Fibroblast of villous mesenchyme (primary cell): ENCODE results near the gene GZMB. TPM values are rescaled to one million over a fixed set of nuclear protein-coding genes. Genes with fewer than 3 reads are reported as not detected.
A peak's percentile ranks its signal among the peaks of the same experiment; 100 is the strongest.

Experiments used
- DNase-seq: peaks from one replicate; pipeline ENCODE4 v3.0.0-alpha.2; 2010; ENCODE audit warnings: low read depth
- H3K4me3 ChIP-seq: 2 replicates; pipeline ENCODE4 v1.5.1; 2011; ENCODE audit warnings: low read depth, mild to moderate bottlenecking, low read length
- total RNA-seq: library from RNA; depleted of rRNA; stranded (reverse); fragments of >200 nt; gene quantifications from 2 replicates; pipeline ENCODE4 v1.2.3, GENCODE V29; 2012
- TF ChIP-seq, protein P1 (sequence below): IDR thresholded peaks from 2 replicates; pipeline ENCODE4 v1.5.1; 2012; ENCODE audit warnings: low read depth, mild to moderate bottlenecking, low read length; ENCODE audit not compliant: insufficient read depth

Gene GZMB, protein sequence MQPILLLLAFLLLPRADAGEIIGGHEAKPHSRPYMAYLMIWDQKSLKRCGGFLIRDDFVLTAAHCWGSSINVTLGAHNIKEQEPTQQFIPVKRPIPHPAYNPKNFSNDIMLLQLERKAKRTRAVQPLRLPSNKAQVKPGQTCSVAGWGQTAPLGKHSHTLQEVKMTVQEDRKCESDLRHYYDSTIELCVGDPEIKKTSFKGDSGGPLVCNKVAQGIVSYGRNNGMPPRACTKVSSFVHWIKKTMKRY
- not detected in 2 replicates for total RNA-seq

DNA sequence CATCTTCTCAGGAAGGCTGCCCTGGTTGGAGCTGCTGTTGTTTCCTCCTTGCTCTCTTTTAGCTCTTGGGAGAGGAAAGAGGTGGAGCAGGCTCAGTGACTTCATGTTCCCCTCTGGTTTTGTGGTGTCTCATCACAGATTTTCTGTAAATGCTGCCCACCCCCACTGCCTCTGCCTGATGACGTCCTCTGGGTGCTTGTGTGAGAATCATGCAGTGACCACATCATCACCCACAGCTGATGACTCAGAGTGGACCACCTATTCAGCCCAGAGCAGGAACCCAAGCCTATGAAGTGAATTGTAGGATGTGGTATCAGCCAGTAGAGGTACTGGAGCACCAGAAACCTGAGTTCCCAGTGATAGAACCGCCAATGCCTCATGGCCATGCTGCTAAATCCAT lies at the start of gene GZMB:
TSS of gene GZMB (minus strand) at position 33 of the 400 bp plus-strand sequence. CDS start at position 3, 30 bp downstream.
- TF ChIP-seq, protein P1, sequence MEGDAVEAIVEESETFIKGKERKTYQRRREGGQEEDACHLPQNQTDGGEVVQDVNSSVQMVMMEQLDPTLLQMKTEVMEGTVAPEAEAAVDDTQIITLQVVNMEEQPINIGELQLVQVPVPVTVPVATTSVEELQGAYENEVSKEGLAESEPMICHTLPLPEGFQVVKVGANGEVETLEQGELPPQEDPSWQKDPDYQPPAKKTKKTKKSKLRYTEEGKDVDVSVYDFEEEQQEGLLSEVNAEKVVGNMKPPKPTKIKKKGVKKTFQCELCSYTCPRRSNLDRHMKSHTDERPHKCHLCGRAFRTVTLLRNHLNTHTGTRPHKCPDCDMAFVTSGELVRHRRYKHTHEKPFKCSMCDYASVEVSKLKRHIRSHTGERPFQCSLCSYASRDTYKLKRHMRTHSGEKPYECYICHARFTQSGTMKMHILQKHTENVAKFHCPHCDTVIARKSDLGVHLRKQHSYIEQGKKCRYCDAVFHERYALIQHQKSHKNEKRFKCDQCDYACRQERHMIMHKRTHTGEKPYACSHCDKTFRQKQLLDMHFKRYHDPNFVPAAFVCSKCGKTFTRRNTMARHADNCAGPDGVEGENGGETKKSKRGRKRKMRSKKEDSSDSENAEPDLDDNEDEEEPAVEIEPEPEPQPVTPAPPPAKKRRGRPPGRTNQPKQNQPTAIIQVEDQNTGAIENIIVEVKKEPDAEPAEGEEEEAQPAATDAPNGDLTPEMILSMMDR: no peak
- no peak for DNase-seq
- H3K4me3 ChIP-seq: no peak within 1 kb of the TSS

DNA sequence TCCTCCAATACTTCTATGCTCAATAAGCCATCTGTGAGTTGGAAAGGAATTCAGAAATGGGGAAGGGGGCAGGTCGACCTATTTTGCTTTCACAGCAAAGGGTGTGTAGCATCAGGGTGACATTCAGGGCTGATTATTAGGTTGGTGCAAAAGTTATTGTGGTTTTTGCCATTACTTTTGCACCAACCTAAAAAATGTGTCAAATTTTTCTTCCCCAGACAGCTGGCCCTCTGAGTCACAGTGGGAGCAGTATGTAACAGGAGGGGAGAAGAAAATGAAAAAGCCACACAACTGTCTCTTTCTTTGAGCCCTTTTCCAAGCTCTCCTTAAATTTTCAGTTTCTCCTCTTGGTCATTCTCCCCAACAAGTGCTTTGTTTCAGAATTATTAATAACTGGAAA lies 47.1 kb upstream of the GZMB start:
- no peak for DNase-seq
- H3K4me3 ChIP-seq: no peak overlapping the region
- TF ChIP-seq, protein P1: no peak

DNA sequence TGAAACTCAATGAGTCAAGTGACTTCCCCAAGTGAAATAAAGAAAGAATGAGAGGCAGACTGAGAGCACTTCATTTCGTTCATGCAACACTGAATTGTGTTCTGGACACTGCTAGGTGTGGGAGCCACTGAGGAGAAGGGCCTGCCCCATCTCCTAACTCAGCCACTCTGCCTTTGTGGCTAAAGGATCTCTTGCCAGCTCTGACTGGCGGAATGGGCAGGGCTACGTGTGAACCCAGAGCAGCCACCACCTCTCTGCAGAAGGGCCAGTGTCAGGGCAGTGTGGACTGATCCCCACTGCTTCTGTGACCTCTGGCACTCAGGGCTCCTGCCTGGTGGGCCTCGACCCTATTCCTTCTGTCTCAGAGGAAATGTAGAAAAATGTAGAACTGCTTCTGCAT lies 46.5 kb upstream of the GZMB start:
- H3K4me3 ChIP-seq: no peak overlapping the region
- TF ChIP-seq, protein P1: no peak
- no peak for DNase-seq

DNA sequence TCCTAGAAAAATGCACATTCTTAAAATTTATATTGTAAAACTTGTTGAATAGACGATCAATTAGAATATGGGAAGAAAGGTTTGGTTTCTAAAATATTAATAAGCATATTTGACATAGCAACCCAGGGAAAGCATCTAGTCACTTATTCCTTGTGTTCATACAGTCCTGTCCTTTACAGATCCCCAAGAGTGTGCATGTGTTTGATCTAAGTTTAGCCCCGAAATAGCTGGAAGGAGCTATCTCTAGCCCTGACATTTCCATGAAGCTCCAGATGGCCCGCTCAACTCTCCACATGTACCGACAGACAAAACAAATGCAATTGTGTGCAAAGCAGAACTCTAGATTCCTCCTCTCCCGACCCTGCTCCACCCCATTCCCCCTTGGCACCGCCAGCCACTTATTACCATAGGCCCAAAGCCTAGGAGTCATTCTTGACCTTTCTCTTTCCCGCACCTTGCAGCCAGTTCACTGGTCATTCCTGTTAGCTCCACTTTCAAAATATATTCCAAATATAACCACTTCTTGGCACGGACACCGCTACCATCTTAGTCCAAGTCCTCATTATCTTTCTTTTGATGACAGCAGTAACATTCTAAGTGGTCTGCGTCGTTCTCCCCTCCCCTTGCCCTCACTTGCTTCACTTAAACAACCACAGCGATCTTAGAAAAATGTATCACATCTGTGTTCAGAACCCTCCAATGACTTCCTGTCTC lies 45.4 kb upstream of the GZMB start:
- DNase-seq: no peak
- H3K4me3 ChIP-seq: no peak overlapping the region
- TF ChIP-seq, protein P1: no peak

DNA sequence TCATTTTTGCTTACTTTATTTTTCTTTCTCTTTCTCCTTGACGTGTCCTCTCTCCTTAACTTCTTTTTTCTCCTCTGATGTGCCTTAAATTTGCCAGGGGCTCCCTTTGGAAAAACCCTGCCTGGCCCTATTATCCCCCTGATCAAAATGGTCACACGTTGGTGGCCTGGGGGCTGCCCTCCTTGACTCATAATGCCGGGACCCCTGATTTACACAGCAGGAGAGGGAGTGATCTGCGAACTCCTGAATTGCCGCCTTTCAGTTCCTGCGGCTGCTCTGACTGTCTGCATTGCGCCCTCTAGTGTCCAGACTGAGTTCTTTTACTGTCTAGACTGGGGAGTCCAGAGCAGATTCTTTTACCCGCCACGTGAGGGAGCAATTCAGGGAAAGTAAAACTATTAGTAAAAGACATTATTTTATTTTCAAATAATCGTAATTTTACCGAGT lies 44.8 kb upstream of the GZMB start:
- H3K4me3 ChIP-seq: peak overlapping the region; percentile 41
- DNase-seq: peak; percentile 87
- TF ChIP-seq, protein P1: peak; percentile 98

DNA sequence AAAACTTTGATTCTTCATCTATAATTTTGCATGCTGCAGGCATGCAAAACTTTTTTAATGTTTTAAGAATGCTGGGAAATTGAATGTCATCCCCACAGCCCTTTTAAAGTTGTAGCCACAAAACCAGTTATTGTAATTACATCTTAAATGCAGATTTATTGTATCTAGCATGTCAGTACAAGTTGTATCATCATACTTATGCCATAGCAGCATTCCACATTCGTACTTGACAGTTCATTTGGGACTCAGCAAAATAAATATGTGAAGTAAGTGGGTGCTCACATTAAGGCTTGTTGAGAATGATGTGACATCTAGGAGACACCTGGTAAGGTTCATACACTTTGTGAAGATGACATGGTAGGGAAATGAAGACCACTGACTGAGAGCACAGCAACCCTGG lies 44.0 kb upstream of the GZMB start:
- TF ChIP-seq, protein P1: no peak
- DNase-seq: no peak
- H3K4me3 ChIP-seq: no peak overlapping the region
